ENCODE measurements around the gene MED9.
A peak's percentile ranks its signal among the peaks of the same experiment; 100 is the strongest.

The MED9 gene

GRCh38 chr17:17492571-17492970 lies 15.8 kb downstream of the MED9 start:
- DNase-seq, result no peak

- no peak for DNase-seq
These were observed 16.6 kb downstream of the MED9 start for GRCh38 chr17:17493249-17493985.

GRCh38 chr17:17493986-17494466 lies 17.2 kb downstream of the MED9 start:
- no peak for DNase-seq

- DNase-seq, result no peak
These were observed 17.7 kb downstream of the MED9 start for GRCh38 chr17:17494499-17494869.

- peak; percentile 36 for DNase-seq
These were observed 18.2 kb downstream of the MED9 start for GRCh38 chr17:17494870-17495535.

DNA sequence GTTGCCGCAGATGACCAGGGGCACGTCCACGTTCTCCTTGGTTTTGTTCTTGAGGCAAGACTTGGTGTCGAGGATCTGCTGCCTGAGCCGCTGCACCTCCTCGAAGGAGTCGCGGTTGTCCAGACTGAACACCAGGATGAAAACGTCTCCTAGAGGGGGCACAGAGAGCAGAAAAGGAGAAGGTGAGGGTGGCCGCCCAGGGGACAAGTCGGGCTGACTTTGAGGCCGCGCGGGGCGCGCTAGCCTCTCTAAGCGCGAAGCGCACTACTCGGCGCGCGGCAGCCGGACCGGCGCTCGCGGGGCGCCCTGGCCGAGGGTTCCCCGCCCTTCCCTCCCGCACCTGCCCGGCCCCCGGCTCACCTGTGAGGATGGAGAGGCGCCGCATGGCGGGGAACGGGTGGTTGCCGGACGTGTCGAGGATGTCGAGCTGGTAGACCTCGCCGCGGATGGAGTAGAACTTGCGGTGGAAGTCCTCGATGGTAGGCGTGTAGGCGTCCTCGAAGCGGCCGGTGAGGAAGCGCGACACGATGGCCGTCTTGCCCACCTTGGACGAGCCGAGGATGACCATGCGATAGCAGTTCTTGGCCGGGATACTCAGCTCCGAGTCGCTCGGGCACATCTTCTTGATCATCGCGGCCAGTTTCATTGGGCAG lies 18.9 kb downstream of the MED9 start:
- peak; percentile 47 for DNase-seq

DNA sequence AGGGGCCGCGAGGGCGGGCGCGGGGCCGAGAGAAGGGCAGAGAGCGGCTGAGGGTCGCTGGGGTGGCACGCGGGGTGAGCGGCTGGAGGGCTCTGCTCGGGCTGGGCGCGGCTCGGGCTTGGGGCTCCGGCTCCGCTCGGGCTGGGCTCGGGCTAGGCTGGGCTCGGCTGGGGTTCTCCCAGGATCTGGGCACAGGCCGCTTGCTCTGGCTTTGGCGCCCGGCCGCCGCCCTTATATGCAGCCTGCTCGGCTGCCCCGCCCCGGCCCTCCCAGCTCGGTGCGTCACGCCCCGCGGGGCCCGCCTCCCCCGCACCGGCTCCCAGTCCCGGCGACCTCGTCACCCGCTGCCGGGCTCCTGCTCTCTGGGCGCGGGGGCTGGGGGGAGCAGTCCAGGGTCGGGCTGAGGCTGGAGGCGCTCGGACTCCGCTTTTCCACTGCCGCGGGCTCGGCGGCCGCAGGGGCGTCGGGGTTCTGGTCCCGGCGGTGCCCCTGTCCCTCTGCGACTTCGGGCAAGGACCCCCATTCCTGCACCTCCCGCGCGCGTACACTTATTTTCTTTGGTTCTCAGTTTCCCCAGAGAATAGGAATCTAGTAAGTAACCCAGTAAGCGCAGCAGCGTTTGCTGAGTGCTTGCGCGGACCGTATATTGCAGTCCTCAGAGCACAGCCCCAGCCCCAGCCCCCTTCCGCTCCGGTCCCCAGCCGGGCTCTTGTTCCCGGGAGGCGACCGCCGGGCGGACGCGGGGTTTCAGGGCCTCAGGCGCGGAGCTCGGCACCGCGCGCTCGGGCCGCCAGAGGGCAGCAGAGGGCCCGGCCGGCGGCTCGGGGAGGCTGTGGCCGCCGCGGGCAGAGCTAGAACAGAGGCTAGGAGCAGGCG lies 19.6 kb downstream of the MED9 start, which contains the start of gene RASD1:
RASD1 (minus strand) TSS at position 207 of the 876 bp plus-strand sequence. CDS start 214 bp downstream, outside the sequence.
- peak; percentile 86 for DNase-seq

GRCh38 chr17:17497065-17497844 lies 20.5 kb downstream of the MED9 start:
- DNase-seq, result no peak

GRCh38 chr17:17497845-17498520 lies 21.2 kb downstream of the MED9 start:
- no peak for DNase-seq

DNA sequence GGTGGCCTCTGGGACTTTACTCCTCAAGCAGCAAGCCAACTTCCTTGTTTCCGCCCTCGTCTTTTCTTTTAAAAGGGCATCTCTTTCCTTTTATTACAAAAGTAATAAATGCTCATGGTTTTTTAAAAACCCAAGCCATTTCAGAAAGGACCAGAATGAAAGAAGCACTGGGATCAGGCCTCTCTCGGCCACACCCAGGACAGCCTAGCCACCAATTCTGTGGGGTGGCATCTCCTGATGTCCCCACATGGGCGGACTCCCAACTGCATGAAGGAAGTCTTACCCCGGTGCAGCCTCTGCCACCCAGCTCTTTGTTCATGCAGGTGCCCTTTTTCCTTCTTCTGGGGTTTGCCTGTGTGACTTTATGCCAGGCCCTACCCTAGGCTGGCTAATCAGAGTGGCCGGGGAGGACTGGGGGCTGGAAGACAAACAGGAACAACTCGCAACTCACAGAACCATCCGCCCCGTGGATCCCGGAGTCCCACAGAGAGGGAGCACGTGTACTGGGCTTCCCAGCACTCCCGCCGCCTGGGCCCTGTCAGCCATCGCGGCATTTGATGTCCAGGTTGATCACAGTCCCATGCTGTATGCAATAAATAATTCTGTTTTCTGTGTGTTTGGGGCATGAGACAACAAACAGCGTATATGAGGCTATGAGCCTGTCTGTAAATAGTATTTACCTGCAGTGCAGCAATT lies 22.0 kb downstream of the MED9 start:
- DNase-seq, result no peak

DNA sequence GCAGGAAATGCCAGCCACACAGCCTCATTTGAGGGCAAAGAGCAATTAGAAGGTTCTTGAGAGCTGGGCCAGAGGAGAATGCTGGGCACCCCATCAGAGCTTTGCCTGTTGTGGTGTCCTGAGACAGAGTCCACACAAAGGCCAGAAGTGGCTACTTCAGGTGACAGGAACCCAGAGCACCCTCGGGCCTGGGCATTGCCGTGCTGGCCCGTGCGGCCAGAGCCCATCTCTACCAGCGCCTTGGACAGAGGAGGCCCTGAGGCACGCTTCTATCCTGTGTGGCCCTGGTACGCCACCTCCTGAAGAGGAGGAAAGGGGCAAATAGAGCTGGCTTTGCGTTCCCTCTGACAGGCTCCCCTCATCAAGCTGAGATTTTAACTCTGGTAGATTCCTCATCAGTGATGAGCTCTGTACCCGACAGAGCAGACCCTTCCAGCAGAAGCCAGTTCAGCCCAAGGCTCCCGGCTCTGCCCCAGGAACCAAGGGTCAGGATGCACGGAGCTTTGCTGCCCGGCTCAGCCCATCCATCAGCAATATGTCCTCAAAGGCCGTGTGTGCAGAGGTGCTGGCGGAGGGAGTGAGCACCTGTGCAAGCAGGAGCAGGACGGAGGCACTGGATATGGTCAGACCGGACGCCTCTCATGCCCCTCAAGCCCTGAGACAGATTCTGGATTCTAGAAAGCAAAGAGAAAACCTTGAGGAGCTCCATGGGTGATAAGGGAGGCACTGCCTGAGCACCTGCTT lies 22.8 kb downstream of the MED9 start:
- DNase-seq, result no peak

GRCh38 chr17:17500999-17501605 lies 24.3 kb downstream of the MED9 start:
- DNase-seq, result no peak

DNA sequence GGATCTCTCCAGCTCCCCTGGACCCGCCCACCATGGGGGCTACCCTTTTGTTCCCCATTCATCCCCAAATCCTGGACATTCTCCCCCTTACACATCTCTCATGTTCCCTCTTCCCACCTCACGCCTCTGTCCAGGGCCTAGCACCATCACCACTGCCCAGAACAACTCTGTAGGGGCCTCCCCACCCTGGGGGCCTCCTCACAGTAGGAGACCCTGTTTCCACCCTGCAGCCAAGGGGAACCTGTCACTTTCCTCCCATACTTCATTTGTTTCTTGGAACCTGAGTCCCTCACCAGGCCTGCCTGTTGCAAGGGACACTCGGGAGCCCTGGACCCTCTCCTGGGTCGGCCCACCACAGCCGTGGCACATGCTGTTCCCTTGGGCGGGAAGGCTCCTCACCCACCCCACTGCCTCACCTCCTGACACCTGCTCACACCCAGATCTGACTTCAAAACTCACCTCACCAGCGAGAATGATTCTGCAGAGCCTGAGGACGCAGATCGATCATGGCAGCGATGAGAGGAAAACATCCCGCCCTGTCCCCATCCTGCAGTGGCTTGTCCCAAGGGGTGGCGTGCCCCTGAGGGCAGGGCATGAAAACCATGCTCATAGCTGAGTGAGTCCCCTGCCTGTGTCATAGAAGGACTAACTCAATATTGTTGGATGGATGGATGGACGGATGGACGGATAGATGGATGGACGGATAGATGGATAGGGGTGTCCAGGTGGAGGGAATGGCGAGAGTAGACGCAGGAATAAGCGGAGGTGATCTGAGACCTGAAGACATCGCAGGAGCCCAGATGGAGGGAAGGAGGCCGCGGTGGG lies 26.2 kb downstream of the MED9 start:
- DNase-seq, result no peak

GRCh38 chr17:17503566-17504130 lies 26.8 kb downstream of the MED9 start:
- DNase-seq, result no peak

DNA sequence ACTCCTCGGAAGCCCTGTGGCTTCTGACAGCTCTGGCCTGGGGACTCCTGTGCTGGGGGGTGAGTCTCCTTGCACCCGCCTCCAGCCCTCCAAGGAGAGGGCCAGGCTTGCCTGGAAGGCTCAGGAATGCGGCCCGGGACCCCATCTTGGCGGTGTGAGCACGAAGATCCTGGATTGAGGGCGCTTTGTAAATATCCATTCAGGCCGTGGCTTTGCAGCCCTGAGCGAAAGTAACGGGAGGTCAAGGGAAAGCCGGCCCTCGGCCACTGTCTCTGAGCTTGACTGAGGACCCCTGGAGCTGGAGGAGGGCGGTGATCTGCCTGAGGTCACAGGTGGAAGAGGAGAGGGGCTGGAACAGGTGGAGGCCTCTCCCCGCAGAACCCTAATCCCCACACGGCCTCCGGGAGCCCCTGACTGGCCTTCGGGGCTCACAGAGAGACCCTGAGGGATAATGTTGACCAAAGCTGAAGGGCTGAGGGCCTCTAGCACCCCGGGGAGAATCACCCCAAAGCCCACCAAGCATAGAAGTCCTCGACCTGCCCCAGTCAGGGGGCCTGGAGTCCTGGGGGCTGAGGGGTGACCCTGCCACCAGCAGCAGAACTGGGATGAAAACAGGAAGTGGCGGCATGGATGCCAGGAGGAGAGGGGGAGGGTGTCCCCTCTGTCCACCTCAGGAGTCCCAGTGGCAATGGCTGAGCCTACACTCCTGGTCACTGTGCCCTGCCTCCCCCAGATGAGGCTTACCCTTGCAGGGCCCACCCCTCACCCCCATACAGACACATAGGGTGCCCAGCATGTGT lies 27.7 kb downstream of the MED9 start:
- no peak for DNase-seq

GRCh38 chr17:17505151-17505550 lies 28.4 kb downstream of the MED9 start:
- DNase-seq, result no peak

GRCh38 chr17:17505610-17506171 lies 28.9 kb downstream of the MED9 start:
- DNase-seq, result no peak

All from activated T-cell treated with anti-CD3 and anti-CD28 coated beads, Interleukin-2, amount 50 U/mL, for 1 hour (primary cell).